Measurements from ENCODE around the gene C2CD4D.
A peak's percentile ranks its signal among the peaks of the same experiment; 100 is the strongest.

Gene C2CD4D

DNA sequence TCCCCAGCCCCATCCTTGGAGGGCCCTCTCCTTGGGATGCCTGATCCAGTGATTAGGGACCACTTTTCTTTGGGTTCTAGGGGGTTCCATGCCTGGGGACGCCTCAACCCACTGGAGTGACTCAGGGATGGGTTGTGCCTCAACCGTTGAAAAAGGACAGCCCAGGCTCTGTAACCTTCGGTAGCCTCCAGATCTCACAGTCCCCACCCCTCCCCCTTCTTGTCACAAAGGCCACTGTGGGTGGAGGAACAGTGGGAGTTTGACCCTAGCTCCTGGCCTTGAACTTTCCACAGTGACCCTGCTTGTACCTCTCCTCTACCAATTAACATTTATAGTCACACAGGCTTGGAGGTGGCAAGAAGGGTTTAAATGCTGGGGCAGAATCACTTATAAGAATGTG lies 5.4 kb downstream of the C2CD4D start:
- no peak for DNase-seq

DNA sequence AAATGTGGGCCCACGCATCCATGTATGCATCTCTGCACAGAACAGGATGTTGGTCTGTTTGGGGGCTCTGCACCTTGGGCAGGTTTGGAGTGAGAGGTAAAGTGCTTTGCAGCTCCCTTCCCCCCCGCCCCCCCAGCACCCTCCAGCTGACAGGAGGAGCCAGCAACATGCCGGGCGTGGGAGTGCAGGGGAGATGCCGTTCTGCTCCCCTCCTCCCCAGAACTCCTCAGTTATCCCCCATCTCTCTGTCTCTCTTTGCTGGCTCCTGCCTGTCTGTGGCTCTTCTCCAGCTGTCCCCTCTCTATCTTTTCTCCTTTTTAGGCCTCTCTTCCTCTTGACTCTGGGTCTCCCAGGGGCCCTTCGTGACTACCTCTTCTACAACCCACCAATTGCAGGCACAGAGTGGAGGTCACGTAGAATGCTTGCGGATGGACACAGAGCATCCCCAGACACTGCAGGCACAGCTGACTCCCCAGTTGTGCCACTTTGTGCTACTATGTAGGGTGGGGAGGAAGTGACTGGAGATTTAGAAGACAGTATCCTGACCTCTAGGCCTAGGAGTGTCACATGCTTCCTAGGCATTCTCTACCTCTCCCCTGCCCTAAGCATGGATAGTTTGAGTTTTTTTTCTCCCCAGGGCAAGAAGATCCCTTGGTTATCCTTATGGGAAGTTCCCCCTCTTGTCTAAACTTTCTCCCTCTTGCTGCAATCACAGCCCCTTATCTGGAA lies 6.3 kb downstream of the C2CD4D start:
- DNase-seq = peak in 1 of 56 donors; percentile 32

DNA sequence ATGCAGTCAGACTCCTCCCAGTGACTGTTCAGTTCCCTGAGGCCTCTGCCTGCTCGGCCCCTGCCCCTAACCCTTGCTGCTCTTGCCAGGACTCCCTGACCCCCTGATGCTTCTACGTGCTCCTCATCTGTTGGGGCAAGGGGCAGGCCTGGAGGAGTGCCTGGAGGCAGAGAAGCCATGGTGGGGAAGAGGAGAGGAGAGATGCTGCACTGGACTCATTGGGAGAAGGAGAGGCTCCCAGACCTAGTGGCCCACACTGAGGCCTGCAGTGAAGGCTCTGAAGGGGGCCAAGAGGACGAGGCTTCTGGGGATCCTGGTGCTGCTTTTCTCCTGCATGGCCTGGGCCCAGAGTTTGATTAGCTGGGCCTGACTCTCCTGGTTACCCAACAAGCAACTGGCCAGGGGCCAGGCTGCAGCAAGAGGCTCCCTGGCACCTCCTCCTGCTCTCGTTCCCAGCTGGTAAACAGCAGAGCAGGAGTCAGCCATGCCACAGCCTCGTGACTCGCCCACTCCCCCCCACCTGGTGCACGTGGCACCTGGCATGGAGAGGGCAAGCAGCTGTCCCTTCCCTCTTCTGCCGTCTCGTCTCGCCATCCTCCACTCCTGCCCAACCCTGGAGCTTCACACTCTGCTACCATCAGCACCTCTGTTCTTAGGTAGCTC lies 7.2 kb downstream of the C2CD4D start:
- DNase-seq = peak in 30 of 56 donors; percentile 4 to 67 (median 26)

DNA sequence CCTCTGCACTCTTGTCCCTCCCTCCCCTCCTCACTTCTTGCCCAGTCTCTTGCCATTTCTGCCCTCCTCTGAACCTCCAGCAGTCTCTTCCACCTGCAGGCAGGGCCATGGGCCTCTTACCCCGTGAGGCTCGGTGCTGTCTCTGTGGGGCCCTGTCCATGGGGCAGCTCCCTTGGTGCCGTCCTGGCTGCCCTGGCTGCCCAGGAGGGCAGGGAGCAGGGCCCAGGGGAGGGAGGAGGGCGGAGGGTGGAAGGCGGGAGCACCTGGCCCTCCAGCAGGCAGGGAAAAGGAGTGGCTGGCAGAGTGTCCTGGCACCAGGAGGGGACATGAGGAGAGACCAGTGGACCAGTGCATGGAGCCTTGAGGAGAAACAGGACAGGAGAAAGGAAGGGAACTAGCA lies 8.0 kb downstream of the C2CD4D start, which contains the start of gene RORC:
Gene RORC (minus strand): TSS at position 198 of the 400 bp plus-strand sequence. CDS start 38 bp downstream, at position 160.
- no peak for DNase-seq

DNA sequence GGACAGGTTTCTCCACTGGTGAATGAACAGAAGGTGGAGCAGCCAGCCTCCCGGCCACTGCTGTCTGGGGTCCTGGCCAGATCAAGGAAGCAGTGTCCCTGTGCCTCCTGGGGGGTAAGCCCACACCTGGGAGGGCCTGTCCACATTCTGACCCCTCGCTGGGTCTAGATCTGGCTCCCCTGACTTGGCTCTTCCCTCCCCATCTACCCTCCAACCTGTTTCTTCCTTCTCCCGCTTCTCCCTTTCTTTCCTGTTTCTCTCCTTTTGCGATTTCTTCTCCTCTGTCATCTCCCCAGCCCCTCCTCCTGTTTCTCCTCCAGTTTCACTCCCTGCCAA lies 8.4 kb downstream of the C2CD4D start:
- DNase-seq = no peak

DNA sequence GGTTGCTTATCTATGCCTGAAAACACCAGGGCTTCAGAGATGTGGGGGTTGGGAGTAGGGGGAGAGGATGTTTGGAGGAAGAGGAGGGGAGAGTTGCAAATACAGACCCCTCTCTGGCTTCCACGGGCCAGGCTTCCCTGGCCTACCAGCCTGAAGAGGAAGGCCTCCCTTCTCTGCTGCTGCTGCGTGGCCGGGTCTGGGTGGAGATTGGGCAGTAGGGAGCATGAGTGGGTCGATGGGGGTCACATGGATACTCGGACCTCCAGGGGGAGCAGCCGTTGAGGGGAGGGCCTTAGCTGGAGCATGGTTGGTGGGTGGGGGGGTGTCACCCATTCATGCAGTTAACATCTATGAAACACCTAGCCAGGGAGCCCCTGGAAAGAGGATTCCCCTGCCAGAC lies 9.6 kb downstream of the C2CD4D start:
- DNase-seq = no peak

DNA sequence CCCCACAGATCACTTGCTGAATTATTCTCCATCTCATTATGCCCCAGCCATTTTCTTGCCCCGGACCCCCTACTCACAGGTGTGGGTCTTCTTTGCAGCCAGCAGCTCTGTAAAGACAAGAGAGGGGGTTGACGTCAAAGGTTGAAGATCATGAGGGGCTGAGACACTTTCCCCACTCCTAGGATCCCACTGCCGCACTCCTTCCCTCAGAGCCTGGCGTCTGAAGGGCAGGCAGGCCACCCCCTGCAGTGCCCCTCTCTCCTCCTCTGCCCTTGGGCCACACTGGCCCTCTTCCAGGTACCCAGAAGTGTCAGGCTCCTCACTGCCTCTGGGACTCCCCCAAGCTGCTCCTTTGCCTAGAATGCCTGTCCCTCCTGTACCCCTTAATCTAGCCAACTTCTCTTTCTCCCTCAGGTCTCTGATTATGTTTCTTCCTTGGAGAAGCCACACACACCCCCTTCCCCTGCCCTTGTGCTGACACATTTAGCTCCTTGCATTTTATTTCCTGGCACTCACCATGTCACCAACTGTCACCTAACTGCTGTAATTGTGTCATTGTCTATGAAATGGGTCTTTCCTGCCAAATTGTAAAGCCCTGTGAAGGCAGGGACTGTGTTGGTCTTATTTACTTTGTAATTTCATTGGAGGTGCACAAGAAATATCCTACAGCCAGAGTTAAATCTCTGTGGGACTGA lies 10.1 kb downstream of the C2CD4D start:
- no peak for DNase-seq

DNA sequence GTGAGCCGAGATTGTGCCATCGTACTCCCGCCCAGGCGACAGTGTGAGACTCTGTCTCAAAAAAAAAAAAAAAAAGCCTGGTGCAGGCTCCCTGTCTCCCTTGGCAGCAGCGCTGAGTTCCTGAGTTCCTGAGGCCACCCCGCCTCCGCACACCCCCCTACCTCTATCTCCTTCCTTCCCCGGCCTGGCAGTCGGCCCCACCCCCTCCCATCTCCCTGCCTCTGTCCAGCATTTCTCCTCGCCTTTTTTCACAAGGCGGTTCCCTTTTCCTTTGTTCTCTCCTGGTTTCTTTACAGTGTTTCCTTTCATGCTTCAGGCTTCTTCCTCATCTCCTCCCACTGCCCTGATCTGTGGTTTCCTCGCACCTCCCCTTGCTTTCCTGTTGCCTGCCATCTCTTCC lies 10.7 kb downstream of the C2CD4D start:
- DNase-seq = peak in 3 of 56 donors; percentile 6 to 26 (median 7)

DNA sequence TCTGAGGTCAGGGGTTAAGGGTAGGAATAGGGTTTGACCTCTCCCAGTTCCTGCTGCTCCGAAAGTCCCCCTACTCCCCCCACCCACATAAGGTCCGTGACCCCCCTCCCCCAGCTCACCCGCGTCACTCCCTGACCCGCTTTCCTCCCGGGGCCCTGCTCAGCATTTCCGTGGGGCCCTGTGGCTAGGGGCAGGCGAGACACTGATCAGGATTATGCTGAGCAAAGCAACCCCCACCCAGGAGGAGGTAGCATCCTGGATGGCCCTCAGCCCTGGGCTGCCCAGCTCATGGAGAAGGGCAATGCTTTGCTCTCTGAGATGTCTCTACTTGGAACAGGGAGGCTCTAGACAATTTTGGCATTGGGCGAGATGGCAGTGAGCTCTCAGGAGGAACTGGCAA lies 11.8 kb downstream of the C2CD4D start:
- no peak for DNase-seq

DNA sequence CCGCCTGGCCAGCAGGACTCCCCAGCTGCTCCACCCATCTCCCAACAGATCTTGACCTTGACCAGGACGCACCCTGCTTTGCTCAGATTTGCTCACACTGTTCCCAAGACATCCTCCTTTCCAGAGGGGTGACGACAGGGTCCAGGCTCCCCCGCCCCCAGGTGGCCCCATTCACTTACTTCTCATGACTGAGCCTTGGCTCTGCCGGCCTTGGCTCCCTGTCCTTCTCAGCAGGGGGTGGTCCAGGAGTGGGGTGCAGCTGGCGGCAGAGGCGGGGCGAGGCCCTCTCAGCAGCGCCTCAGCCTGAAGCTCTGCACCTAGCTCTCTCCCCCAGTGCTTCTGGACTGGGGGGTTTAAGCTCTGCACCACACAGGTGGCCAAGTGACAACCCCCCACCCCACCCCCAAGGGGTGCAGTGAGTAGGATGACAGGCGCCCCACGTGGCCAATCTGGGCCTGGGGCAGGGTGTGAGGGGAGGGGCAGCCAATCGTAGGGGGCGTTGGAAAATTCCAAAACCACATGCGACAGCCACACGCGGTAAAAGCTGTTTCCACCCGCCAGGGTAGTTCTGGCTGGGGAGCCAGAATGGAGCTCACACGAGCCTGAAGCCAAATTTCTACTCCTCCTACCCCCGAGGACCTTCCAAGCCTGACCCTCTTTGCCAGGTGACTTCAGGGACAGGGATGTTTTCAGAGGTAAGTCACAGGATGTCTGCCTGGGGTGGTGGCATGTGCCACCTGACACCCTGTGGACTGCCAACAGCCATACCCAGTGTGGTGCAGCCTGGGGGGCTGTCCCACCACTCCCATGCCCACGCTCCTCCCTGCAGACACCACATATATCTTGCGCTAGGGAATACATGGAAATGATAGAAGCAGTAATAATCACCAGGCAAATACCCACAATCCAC lies 13.6 kb downstream of the C2CD4D start:
- no peak for DNase-seq

DNA sequence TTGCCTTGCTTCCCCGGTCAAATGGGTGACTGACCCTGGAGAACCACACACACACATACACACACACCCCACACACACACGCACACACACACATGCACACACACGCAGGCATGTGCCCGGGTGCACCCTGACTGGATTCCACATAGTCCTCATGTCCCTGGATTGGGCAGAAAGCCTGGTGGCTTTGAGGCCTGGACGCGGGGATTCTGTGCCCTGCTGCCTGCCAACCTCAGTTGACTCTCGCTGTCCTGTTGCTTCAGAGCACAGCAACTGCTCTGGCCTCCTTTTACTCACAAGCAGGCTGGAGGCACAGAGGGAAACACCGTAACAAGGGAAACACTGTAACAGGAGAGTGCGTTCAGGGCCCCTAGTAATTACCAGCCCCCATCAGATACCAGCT lies 14.4 kb downstream of the C2CD4D start:
- peak in 1 of 56 donors; percentile 9 for DNase-seq

DNA sequence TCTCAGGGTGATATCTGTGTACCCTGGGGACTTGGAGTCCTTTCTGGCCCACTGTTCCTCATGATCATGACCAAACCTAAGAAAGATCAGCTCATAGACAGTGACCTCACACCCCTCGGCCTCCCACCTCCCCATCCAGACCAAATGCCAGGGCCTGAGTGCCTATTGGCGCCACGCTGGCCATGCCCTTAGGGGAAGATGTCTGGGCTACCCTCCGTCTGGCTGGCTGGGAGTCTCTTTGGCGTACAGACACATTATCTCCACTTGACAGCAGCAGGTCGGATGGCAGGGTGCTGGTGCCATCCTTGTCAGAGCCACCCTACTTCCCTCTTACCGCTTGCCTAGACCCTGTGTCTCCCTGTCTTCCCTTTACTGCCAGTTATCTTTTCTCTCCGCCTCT lies 16.4 kb downstream of the C2CD4D start:
- no peak for DNase-seq

DNA sequence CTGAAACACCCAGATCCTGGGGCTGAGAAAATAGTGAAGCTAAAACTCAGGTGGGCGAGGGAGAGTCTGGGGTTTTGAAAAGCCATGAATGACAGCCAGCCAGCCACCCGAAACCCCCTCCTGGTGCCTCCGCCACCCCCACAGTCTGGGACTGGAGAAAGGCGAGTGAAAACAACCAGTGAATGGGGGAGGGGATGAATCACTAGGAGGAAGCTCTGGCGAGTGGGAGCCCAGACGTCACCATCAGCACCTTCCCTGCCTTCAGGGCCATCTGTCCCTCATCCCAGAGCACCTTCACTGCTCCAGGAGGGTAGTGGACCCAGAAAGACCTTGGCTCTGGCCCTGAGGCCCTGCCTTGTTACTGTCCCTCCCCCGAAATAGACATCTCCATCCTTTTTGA lies 17.2 kb downstream of the C2CD4D start:
- DNase-seq = peak in 1 of 56 donors; percentile 10

DNA sequence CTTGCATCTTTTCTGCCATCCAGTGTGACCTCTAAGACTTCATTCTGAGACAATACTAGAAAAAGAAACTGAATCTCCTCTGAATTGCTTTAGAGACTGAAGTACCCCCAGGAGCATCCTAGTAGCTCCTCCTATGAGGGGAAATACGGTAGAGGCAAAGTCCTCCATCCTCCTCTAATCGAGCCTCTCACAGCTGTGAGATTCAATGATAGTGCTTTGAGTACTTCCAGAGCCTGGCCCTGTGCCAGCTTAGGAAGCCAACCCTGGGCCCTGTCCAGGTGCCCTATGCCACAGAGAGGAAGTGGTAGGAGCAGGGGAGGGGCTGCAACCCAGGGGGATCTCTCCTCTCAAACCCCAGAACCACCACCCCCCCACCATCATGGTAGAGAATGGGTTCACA lies 18.7 kb downstream of the C2CD4D start:
- no peak for DNase-seq

DNA sequence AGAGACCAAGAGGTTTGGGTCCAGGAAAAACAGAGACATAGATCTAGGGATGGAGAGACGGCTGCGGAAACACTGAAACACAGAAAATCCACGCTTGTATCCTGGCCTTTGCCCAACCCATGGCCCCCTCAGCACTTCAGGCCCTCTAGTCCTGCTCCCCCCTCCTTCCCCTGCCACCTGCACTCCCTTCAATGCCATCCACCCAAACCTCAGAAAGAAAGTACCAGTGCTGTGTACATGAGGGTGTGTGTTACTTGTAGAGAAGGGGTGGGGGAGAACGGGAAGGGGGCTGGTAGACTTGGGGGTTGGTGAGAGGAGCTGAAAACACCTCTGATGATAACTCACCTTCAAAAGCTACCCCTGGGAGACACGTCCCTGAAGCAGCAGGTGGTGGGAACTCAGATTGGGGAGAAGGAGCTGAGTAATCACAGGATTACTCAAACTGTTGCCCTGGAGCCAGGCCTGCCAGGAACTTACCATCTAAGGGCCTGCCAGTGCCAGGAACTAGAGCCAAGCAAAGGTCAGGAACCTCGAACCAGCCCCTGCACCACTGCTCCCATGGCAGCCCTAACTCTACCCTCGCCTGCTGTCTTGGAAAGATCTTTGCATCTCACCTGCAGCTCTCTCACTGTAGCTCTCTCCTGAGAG lies 19.5 kb downstream of the C2CD4D start:
- no peak for DNase-seq

DNA sequence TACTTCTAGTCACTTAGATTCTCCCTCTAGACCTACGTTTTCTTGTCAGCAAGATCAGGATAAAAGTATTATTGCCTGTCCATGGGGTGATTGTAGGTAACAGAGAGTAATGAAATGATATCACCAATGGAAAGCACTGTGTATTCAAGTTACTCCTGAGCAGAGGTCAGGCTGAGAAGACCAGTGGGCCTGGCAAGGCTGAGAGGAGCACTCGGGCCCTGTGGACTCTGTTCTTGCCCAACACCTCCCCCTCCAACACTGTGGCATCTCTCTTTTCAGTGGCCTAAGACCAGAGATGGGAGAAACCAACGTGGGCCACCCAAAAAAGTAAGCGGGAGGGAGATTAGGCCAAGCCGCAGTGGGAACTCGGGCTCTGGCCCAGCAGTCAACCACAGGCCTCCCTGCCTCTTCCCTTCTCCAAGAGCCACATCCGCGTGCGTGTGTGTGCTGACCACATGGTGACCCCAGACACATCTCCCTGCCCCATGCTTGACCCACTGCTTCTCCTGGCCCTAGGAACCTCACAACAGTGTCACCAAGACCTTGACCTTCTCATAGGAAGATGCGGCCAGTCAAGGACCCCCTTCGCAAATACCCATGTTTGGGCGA lies 20.3 kb downstream of the C2CD4D start:
- no peak for DNase-seq

DNA sequence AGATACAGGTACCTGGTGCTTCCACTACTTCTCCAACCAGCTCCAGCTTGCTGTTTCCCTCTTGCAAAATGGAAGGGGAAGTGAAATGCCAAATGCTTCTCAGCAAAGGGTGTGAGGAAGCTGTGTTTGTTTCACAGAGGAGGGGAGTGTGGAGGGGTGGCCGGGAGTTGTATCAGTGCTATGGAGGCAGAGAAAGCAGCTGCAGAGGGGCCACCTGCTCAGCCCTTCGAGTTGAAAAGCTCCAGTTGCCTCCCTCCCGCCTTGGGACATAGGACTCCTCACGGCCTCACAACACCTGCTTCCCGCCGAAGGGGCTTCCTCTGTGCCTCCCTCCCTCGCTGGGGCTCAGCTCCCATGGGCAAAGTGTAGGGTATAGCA lies 22.3 kb downstream of the C2CD4D start:
- no peak for DNase-seq

DNA sequence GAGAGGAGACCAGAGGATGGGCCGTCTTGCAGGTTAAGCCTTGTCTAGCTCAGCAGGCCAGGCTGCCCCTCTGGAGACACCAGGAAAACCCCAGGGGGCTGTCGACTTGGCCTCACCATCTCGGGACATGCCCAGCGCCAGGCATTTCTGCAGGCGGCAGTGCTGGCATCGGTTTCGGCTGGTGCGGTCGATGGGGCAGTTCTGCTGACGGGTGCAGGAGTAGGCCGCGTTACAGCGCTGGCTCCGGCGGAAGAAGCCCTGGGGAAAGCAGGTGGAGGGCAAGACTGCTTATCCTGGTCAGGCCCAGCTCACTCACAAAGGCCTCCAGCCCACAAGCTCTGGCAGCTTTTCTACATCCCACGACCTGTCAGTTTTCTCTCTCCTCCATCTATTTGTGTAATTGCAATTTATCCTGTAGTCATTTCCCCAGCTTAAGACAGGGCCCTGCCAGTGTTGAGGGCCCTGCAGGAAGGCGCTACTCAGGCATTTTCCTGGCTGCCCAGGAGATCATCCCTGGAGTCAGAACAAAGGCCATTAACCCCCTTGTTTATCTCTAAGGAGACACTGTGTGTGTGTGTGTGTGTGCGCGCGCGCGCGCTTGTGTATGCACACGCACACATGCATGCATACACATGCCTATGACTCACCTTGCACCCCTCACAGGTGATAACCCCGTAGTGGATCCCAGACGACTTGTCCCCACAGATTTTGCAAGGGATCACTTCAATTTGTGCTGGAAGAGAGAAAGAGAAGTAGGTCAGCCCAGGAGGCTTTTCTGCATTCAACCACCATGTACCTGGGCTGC lies 22.9 kb downstream of the C2CD4D start:
- no peak for DNase-seq

DNA sequence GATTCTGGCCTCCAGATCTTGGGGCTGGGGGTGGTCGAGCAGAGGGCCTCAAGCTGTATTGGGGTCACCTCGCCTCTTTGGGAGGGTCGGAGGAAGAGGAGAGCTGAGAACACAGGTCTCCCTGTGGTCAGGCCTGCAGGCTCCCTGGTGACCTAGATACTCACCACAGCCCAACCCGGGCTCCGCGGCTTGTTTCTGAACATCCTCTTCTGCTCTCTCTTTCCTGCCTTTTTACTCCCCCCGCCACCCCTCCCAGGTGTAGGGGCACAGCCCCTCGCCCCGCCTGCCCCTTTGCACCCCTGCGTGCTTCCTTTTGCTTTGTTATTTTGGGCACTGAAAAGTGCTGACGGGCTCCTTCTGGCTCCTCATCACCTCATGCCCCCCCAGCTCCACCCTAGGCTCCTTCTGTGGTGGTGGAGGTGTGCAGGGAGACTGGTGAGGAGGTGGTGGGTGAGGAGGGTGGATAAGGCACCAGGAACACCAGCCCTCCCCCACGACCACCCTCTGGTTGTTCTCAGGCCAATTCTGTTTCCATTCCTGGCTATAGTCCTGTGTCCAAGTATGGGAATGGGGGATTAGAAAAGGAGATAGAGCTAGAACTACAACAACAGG lies 23.8 kb downstream of the C2CD4D start:
- no peak for DNase-seq
